Gastroesophageal sphincter (tissue), 3 donors: ENCODE results near the gene CCDC154.

Source experiments
- CTCF ChIP-seq, 4 experiments: fragments of 200-600 bp in 2 of 4; fragments of 450-650 bp in 2 of 4; sonication (generic) in 1 of 4; IDR thresholded peaks; one replicate each; pipeline ENCODE4 v1.5.1; 2017 to 2019; ENCODE audit warnings: antibody characterized with exemption in 4 of 4, mild to moderate bottlenecking in 2 of 4, moderate library complexity in 2 of 4
- EP300 ChIP-seq: sonication (generic); formaldehyde crosslinking; IDR thresholded peaks from one replicate; pipeline ENCODE4 v1.6.1; 2017; ENCODE audit warnings: antibody characterized with exemption, mild to moderate bottlenecking
- POLR2A ChIP-seq, 2 donors: fragments of 450-650 bp; IDR thresholded peaks; one replicate each; pipeline ENCODE4 v1.6.1; 2017; ENCODE audit warnings: antibody characterized with exemption in 2 of 2, mild to moderate bottlenecking in 2 of 2, moderate library complexity in 1 of 2
- POLR2AphosphoS5 ChIP-seq: sonication (generic); formaldehyde crosslinking; IDR thresholded peaks from one replicate; pipeline ENCODE4 v1.6.1; 2017; ENCODE audit warnings: antibody characterized with exemption

GRCh38 chr16:1395444-1396031 is 48.8 kb downstream of the CCDC154 start:
- TF ChIP-seq CTCF (IDR thresholded peaks at IDR 0.05) (no peak), POLR2A (IDR thresholded peaks at IDR 0.05) (no peak), POLR2AphosphoS5 (no peak), EP300 (no peak)
